ENCODE results near the gene JOSD1.

- TF ChIP-seq CTCF (IDR thresholded peaks at IDR 0.05), result no peak
- TF ChIP-seq ZFX (IDR thresholded peaks at IDR 0.05; ENCODE audit: borderline replicate concordance), result no peak
Measured at GRCh38 chr22:38706901-38707195, 6.1 kb upstream of the JOSD1 start.

All from 22Rv1 (cell line).